ENCODE data around the gene UBL7. TPM values are rescaled to one million over a fixed set of nuclear protein-coding genes. Genes with fewer than 3 reads are reported as not detected.

Gene UBL7
- total RNA-seq, 1 donor from 2014 or later = 40.2 TPM

GRCh38 chr15:74417225-74417624 lies 43.7 kb downstream of the UBL7 start:
- no peak for DNase-seq
- H3K9me3 ChIP-seq = no peaks in the 10 kb centered on the region
- peaks cover 9% of the 10 kb centered on the region for H3K36me3 ChIP-seq
- no peak overlapping the region for H3K4me3 ChIP-seq
- H3K27me3 ChIP-seq (ENCODE audit: low read depth) = no peaks in the 10 kb centered on the region
- H3K27ac ChIP-seq = no peak overlapping the region
- no peak for ATAC-seq
- no peak for TF ChIP-seq CTCF (IDR thresholded peaks at IDR 0.05)
- peaks cover 5% of the 10 kb centered on the region for H3K4me1 ChIP-seq
- intact Hi-C loops (cut with DNase I) = no loop called here

GRCh38 chr15:74415966-74416916 lies 44.7 kb downstream of the UBL7 start:
- Histone ChIP-seq H3K36me3 (peaks cover 9% of the 10 kb centered on the region), H3K4me1 (peaks cover 5% of the 10 kb centered on the region), H3K27ac (no peak overlapping the region), H3K27me3 (ENCODE audit: low read depth) (no peaks in the 10 kb centered on the region), H3K4me3 (no peak overlapping the region), H3K9me3 (no peaks in the 10 kb centered on the region)
- ATAC-seq = no peak
- intact Hi-C loops (cut with DNase I) = no loop called here
- DNase-seq = no peak
- no peak for TF ChIP-seq CTCF (IDR thresholded peaks at IDR 0.05)

GRCh38 chr15:74414603-74415338 lies 46.2 kb downstream of the UBL7 start:
- H3K27ac ChIP-seq = no peak overlapping the region
- H3K36me3 ChIP-seq = peaks cover 9% of the 10 kb centered on the region
- intact Hi-C loops (cut with DNase I) = no loop called here
- no peaks in the 10 kb centered on the region for H3K27me3 ChIP-seq (ENCODE audit: low read depth)
- ATAC-seq = no peak
- DNase-seq = no peak
- no peaks in the 10 kb centered on the region for H3K9me3 ChIP-seq
- no peak for TF ChIP-seq CTCF (IDR thresholded peaks at IDR 0.05)
- H3K4me3 ChIP-seq = no peak overlapping the region
- H3K4me1 ChIP-seq = no peaks in the 10 kb centered on the region

- no peak overlapping the region for H3K27ac ChIP-seq
- no peak overlapping the region for H3K4me3 ChIP-seq
- H3K36me3 ChIP-seq = peaks cover 9% of the 10 kb centered on the region
- DNase-seq (no peak), ATAC-seq (no peak)
- H3K27me3 ChIP-seq (ENCODE audit: low read depth) = no peaks in the 10 kb centered on the region
- H3K4me1 ChIP-seq = no peaks in the 10 kb centered on the region
- intact Hi-C loops (cut with DNase I) = no loop called here
- no peak for TF ChIP-seq CTCF (IDR thresholded peaks at IDR 0.05)
- H3K9me3 ChIP-seq = no peaks in the 10 kb centered on the region
Measured at GRCh38 chr15:74414081-74414580, 46.8 kb downstream of the UBL7 start.

GRCh38 chr15:74413350-74414080 lies 47.4 kb downstream of the UBL7 start:
- no peak for TF ChIP-seq CTCF (IDR thresholded peaks at IDR 0.05)
- ATAC-seq = no peak
- Histone ChIP-seq H3K36me3 (peaks cover 9% of the 10 kb centered on the region), H3K9me3 (no peaks in the 10 kb centered on the region), H3K4me3 (no peak overlapping the region), H3K27ac (no peak overlapping the region), H3K4me1 (no peaks in the 10 kb centered on the region), H3K27me3 (ENCODE audit: low read depth) (no peaks in the 10 kb centered on the region)
- intact Hi-C loops (cut with DNase I) = no loop called here
- no peak for DNase-seq

All from lower lobe of right lung (tissue), 2 donors.